ENCODE measurements around the gene CLMN.

Gene CLMN, protein sequence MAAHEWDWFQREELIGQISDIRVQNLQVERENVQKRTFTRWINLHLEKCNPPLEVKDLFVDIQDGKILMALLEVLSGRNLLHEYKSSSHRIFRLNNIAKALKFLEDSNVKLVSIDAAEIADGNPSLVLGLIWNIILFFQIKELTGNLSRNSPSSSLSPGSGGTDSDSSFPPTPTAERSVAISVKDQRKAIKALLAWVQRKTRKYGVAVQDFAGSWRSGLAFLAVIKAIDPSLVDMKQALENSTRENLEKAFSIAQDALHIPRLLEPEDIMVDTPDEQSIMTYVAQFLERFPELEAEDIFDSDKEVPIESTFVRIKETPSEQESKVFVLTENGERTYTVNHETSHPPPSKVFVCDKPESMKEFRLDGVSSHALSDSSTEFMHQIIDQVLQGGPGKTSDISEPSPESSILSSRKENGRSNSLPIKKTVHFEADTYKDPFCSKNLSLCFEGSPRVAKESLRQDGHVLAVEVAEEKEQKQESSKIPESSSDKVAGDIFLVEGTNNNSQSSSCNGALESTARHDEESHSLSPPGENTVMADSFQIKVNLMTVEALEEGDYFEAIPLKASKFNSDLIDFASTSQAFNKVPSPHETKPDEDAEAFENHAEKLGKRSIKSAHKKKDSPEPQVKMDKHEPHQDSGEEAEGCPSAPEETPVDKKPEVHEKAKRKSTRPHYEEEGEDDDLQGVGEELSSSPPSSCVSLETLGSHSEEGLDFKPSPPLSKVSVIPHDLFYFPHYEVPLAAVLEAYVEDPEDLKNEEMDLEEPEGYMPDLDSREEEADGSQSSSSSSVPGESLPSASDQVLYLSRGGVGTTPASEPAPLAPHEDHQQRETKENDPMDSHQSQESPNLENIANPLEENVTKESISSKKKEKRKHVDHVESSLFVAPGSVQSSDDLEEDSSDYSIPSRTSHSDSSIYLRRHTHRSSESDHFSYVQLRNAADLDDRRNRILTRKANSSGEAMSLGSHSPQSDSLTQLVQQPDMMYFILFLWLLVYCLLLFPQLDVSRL

DNA sequence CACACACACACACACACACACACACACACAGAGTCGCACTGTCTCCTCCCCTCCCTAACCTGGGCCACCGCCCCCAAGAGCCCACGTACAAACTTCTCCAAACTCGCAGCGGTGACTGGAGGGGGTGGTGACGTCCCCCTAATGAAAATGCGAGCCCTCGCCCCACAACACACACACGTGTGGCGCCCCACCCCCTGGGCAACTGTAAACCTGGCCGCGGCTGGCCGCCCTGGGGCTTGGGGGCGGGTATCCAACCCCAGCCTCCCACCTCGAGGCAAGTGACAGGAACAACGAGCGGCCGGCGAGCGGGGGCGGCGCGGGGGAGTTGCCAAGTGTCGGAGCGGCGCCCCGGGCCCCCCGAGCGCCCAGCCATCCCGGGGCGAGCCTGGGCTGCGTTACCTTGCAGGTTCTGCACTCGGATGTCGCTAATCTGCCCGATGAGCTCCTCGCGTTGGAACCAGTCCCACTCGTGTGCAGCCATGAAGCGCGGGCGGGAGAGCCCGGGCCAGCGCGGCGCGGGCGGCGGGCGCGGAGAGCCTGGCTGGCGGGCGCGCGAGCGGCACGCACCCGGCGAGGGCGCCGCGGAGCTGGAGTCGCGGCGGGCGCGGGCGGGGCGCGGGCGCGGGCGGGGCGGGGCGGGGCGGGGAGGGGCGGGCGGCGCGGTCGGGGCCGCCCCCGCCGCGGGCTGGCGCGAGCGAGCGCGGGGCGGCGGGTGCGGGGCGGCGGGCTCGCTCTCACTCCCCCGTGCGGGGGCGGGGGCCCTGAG is at the start of gene CLMN:
Gene CLMN, minus strand, starts transcription at position 597 of the 766 bp plus-strand sequence. Its CDS starts 116 bp downstream, at position 481.
- peak; percentile 39 for DNase-seq

DNA sequence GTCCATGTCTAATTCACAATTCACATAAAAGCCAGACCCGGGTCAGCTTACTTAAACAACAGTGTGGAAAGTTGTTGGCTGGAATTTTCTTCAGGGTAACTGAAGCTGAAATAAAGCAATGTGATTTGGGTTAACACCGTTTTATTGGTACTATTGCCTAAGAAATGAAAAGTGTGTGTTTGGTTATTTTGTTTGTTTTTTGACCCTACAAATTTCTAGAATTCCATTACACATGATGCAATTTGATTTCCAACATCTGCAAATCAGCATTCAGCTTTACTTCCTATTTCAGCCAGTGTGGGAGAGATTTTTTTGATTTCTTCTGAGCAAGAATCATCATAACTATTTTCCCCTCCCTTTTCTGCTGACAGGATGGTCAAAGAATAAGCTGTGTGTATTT is 45.7 kb upstream of the CLMN start:
- DNase-seq: no peak

DNA sequence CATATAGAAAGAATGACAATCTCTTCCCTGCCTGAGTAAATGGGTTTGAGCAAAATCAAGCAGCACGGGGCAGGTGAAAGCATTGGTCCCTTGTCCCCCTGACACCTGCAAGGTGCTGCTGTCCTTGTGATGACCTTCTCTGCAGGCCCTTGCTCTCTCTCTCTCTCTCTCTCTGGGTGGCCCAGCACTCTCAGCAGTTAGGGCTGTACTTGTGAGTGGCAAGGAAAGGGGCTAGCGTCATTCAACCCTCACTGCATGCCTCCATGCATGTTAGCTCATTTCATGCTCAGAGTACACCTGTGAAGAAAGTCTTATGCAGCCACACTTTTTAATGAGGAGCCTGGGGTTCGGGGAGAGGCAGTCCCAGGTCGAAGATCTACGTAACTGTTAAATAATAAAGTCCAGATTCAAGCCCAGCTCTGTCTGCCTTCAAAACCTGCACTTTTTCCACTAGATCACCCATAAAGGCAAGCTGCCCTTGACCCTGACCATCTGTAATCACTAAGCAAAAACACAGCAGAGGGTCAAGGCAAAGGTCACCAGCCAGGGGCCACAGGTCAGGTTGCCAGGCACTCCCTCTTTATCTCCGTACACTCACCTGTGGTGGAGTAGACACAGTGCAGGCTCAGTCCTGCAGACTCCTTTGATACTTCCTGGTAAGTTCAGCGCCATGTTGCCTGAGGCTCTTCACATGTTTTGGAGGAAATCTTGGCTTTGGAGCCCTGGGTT is 44.9 kb upstream of the CLMN start:
- DNase-seq: no peak

DNA sequence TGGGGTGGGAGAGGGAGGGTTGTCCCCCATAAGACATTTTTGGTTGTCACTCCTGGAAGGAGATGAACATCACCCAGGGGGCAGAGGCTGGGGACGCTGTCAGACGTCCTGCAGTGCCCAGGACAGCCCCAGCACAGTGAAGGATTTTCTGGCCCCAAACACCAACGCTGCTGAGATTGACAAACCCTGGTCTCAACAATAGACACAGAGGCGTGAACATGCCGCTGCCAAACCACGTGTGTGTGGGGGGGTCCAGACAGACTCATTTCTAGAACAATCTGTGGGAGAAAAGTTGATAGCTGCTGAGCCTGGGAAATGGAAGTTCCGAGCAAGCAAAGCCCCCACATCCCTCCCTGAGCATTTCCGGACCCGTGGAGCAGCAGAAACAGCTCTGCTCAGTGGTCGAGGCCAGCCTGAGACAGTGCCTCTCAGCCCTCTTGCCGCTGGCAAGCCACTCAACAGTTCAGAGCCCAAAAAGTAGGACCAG is 43.8 kb upstream of the CLMN start:
- DNase-seq: no peak

DNA sequence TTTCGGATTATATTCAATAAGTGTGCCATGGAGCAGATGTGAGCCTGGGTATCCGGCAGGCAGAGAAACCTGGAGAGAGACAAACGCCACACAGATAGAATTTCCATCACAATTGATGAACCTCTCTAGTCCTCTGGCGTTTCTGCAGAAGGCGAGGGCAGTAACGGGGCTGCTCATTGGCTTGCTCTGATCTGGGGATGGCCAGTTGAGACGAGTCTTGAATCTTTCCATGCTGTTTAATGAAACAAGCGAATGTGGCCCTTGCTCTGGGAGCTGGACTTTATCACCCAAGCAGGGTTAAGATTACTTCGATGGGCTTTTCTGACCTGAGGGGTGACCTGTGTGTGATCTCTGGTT is 42.4 kb upstream of the CLMN start:
- no peak for DNase-seq

DNA sequence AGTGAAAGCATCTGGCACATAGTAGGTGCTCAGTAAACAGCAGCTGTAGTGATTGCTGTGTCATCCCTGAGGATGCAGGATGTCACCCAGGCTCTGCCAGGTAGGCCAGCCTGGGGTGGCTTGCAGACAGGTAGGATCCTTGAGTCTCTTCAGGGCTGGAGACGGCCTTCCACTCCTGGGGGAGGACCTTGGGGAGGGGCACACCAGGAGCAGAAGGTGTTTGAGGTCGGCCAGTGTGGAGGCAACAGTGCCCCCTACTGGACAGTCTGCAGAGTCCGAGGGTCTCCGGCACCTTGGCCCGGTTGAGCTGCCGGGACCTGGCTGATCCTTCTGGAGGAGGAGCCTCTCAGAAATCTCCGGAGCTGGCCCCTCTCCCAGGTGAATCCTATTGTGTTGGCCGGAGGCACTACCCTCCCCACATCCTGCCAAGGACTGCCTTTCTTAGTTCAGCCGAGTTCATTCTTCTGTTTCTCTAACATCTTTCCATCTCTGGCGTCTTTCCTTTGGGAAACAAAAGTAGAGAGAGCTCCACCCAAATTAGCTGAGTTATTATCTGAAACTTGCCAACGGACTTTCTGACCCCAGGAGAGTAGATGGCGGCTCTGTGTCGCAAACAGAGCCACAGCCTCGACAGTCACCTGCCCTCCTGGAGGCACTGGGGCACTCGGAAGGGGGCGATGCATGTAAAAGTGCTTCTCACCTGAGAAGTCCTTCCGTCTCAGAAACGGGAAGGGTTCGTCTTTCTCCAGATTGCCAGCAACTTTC is 41.8 kb upstream of the CLMN start:
- peak; percentile 64 for DNase-seq

DNA sequence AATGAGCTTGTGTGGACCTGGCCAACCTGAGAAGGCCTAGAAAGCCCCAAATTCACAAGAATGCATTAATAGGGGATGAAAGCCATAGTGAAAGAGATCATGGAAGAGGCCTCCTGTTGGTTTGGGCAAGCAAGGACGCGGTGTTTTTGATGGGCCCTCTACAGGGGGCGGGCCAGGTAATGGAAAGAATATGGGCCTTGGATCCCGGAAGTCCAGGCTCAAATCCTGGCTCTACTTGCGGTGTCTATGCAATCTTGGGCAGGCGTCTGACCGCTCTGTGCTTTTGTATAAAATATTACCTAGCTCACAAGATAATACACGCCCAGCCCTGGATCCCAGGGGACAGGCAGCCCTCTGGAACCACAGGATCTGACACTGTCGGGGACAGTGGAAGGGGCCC is 41.1 kb upstream of the CLMN start:
- no peak for DNase-seq

DNA sequence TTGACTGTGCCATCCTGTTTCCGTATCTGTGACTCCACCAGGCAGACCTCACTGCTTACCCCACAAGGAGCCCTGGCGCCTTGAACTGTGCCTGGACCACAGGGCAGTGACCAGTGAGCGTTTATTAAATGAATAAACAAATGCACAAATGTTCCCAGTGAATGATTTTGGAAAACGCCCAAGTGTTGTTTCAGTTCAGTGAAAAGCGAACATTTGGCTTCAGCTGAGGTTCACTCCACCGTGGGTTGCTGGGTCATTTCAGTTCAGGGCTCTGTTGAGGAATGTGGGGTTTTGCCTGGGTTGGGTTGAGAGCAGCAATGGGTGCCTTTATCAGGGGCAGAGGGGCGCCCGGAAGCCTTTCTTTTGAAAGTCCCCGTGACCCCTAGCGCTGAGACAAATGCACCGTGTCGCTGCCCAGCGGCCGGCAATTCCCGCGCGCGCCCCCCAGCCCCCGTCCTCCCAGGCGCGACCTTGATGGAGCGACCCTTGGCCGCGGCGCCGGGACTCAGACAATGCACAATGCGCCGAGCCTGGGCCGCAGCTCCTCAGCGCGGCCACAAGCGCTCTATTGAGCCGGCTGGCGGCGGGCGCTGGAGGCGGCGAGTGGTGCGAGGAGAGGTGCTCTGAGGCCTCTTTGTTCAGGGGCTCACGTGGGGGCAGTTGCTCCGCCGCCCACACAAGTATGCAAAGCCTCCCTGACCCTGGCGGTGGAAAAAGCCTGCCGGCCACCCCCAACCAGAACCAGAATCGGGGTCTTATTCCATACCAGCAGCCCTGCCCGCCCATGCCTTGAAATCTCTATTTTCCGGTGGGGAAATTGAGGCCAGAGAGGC is 40.5 kb upstream of the CLMN start:
- DNase-seq: no peak

DNA sequence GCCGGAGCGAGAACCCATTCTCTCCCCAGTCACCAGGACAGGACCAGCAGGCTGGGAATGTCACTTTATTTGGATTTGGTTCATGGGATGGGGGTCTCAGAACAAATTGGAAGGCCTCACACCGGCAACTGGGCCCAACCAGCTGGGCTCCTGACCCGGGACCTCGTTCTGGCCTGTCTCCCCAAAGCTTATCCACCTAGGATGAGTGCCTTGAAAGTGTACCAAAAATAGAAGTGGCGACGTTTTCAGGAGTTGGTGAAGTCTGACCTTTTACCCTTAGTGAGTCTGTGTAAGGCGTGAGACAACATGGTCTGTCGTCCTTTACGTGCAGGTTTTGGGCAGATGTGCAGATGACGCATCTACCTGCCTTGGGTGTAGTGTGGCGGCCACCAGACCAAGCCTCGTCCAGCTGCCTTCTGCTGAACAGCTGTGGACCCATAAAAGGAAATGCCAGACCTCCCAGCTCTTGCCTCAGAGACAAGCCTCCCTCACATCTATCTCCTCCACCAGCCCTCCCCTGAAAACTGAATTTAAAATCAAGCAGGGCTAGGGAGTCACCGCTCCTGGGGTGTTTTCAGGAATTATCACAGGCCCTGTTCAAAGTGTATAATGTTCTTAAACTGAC is 36.6 kb upstream of the CLMN start:
- DNase-seq: no peak

DNA sequence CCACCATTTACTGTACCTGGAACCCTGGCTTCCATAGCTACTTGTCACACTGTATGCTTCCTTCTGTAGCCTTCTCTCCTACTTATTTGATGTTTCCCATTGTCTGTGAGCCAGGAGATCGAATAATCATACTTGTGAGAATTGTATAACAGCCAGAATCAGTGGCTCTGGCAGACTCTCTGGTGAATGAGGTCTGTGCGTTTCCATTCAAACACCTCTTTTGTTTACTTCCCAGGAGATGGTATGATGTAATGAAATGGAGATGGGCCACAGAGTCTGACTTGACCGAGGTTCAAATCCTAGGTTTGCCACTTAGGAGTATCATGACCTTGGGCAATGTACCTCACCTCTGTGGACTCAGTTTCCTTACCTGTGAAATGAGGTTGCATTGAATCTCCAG is 35.7 kb upstream of the CLMN start:
- no peak for DNase-seq

DNA sequence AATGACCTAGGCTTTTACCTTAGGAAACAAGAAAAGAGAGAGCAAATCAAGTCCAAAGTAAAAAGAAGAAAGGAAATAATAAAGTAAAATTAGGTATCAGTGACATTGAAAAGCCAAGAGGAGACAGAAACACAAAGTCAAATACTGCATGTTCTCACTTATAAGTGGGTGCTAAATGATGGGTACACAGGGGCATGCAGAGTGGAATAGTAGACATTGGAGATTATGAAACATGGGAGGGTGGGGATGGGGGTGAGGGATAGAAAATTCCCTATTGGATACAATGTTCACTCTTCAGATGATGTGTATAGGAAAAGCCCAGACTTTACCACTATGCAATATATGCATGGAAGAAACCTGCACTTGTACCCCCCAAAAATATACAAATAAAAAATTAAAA is 35.1 kb upstream of the CLMN start:
- DNase-seq: no peak

DNA sequence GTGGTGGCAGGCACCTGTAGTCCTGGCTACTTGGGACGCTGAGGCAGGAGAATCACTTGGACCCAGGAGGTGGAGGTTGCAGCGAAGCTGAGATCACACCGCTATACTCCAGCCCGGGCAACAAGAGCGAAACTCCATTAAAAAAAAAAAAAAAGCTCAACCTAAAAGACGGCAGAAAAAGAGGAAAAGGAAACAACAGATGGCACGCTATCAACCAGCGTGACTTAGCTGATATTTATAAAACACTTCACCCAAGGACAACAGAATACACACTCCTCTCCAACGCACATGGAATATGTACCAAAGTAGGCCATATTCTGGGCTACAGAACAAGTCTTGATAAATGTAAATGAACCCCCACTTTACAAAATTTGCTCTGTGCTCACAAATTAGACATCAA is 34.0 kb upstream of the CLMN start:
- no peak for DNase-seq

DNA sequence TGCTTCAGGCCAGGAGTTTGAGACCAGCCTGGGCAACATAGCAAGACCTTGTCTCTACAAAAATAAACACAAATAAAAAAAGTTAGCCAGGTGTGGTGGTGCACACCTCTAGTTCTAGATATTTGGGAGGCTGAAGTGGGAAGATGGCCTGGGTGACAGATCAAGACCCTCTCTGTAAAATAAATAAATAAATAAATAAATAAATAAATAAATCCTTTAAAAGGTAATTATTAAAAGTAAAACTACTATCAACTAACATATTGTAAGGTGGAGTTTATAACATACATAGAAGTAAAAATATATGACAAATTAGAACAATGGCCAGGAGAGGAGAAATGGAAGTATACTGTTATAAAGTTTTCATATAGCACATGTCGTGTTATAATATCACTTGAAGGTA is 33.3 kb upstream of the CLMN start:
- DNase-seq: no peak

DNA sequence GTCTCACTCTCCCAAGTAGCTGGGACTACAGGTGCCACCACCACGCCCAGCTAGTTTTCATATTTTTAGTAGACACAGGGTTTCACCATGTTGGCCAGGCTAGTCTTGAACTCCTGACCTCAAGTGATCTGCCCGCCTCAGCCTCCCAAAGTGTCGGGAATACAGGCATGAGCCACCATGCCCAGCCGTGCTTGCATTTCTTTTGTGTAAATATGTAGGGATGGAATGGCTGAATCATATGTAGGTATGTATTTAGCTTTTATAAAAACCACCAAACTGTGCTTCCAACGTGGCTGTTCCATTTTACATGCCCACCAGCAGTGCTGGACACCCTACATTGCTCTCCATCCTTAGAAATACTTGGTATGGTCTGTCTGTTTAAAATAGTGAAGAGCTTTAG is 32.8 kb upstream of the CLMN start:
- DNase-seq: no peak

DNA sequence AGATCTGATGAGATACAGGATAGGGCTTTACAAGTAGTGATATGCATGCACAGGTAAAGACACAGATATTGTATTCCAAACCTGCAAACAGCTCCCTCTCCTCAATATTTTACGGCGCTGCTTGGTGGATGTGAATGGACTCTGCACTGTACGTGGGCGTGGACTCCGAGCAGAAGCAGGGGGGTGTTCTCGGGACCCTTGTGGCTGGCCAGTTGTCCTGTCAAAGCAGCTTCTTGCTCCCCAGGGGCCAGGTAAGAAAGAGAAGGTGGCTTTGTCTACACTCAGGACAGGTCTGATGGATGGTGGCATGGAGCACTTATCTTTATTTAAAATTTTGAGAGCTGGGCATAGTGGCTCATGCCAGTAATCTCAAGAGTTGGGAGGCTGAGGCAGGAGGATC is 29.5 kb upstream of the CLMN start:
- DNase-seq: no peak

DNA sequence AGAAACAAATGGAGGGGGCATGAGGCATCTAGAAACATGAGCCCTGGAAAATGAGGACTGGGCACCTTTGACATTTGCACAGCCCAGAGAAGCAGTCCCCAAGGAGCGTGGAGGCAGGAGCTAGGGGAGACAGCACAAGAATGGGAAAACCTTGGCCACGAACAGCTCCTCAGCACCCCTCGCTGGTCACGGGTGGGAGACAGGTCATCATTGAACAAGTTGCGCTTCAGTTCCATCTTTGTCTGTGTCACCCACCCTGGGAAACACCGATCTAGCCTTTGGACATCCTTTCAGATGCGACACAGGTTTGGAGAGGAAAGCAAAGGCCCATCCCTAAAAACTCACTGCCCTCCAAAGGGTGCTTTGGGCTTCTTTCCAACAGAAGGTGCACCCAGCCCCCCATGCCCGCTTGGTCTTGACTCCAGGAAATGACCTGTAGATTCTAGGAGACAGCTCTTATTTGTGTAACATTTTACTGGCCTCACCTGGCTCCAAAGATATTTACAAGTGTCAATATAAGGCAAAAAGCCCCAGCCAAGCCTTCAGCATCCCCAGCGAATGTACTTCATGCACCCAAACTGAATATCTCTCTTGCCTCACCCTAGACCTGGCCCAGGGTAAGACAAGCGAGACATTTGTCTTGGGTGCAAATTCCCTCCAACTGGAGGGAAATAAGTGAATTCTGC is 28.8 kb upstream of the CLMN start:
- no peak for DNase-seq

DNA sequence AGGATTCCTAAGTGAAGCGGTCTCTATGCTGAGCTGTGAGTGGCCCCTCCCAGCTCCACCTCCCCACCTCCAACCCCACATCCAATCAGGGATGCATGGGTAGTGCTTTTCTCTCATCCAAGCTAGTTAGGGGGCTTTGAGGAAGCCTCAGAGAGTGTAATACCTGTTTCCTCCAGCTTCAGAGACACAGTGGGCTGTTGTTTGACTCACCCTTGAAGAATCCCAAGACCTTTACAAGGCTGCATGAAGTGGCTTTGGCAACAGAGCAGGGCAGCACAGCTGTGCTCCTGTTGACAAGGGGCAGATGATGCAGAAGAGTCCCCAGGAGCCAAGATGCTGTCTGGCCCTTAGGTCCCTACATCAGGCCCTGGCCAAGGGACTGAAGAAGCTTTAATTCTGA is 27.1 kb upstream of the CLMN start:
- no peak for DNase-seq

DNA sequence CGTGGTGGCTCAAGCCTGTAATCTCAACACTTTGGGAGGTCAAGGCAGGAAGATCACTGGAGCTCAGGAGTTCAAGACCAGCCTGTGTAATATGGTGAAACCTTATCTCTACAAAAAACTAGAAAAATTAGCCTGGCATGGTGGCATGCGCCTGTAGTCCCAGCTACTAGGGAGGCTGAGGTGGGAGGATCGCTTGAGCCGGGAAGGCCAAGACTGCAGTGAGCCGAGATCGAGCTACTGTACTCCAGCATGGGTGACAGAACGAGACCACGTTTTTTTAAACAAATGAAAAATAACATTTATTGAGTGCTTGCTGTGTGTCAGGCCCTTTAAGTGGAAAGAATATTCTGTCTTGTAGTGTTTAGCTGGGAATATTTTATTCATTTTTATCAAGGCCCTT is 26.6 kb upstream of the CLMN start:
- DNase-seq: no peak

DNA sequence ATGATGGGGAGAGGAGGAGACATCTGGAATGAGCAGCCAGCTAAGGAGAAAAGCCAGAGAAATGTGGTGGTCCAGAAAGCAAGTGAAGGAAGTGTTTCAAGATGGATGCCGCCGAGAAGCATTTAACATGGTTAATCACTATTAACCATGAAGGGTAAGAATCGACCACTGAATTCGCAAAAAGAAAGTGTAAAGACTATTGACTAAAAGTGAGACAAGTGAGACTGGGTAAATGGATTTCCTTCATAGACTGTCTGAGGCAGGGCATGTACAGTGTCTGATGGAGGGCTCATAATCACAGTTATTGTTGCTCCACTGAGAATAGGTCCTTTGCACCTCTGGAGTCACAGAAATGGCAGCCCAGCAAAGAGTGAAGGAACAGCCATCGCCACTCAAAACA is 25.3 kb upstream of the CLMN start:
- DNase-seq: no peak

DNA sequence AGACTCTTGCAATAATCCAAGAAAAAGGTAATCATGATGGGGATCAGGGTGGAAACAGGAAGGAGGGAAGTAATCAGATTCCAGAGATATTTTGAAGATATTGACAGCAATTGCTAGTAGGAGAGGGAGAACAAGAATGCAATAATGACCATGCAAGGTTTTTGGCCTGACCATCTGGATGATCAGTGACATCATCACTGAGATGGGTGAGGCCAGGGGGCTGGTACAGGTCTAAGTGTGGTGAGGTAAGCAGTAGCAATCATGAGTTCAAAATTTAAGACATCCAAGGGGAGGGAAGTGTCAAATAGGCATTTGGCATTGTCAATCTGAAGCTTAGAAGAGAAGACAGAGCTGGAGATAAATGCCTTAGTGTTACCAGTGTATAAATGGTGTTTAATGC is 24.8 kb upstream of the CLMN start:
- DNase-seq: no peak

Data from stimulated activated CD4-positive, alpha-beta T cell treated with anti-CD3 and anti-CD28 coated beads, Interleukin-15, amount 100 ng/mL, for 24 hours (primary cell).